Loucy (cell line): Measurements from ENCODE around the gene KCNJ5.

Experiments
- H2AFZ ChIP-seq: fragments of 200-600 bp; sonication (generic); 2 replicates; pipeline ENCODE4 v1.6.0; 2016; ENCODE audit warnings: antibody characterized with exemption, mild to moderate bottlenecking, low read length, moderate library complexity
- H3F3A ChIP-seq: fragments of 200-600 bp; 2 replicates; pipeline ENCODE4 v1.6.0; 2016; ENCODE audit warnings: antibody characterized with exemption, low read depth, mild to moderate bottlenecking
- H3K27me3 ChIP-seq: fragments of 200-600 bp; sonication (generic); 2 replicates; pipeline ENCODE4 v1.6.1; 2014; ENCODE audit warnings: low read length, mild to moderate bottlenecking; ENCODE audit not compliant: insufficient read depth, poor library complexity, severe bottlenecking
- H3K36me3 ChIP-seq: fragments of 200-600 bp; sonication (generic); 2 replicates; pipeline ENCODE4 v1.6.1; 2016; ENCODE audit warnings: low read length; ENCODE audit not compliant: insufficient read depth
- H3K4me1 ChIP-seq: fragments of 200-600 bp; sonication (generic); 2 replicates; pipeline ENCODE4 v1.5.1; 2014; ENCODE audit warnings: low read length, mild to moderate bottlenecking; ENCODE audit not compliant: insufficient read depth, poor library complexity, severe bottlenecking
- H3K4me2 ChIP-seq: fragments of 200-600 bp; sonication (generic); 2 replicates; pipeline ENCODE4 v1.6.0; 2014; ENCODE audit warnings: antibody characterized with exemption, low read length, low read depth, mild to moderate bottlenecking; ENCODE audit not compliant: poor library complexity, severe bottlenecking
- H3K4me3 ChIP-seq: fragments of 200-600 bp; sonication (generic); 2 replicates; pipeline ENCODE4 v1.5.1; 2014; ENCODE audit warnings: low read length, mild to moderate bottlenecking, mixed read lengths; ENCODE audit not compliant: poor library complexity, severe bottlenecking
- H3K79me2 ChIP-seq: fragments of 200-600 bp; sonication (generic); 2 replicates; pipeline ENCODE4 v1.6.1; 2014; ENCODE audit warnings: low read length; ENCODE audit not compliant: insufficient read depth
- H3K9ac ChIP-seq: fragments of 200-600 bp; sonication (generic); 2 replicates; pipeline ENCODE4 v1.6.0; 2014; ENCODE audit warnings: mild to moderate bottlenecking, low read depth, low read length, moderate library complexity; ENCODE audit not compliant: poor library complexity, severe bottlenecking
- H3K9me2 ChIP-seq: fragments of 200-600 bp; sonication (generic); replicated peaks from 2 replicates; pipeline ENCODE4 v1.6.1; 2016; ENCODE audit warnings: low read depth, low read length, mixed read lengths
- H3K9me3 ChIP-seq: fragments of 200-600 bp; sonication (generic); 2 replicates; pipeline ENCODE4 v1.6.1; 2014; ENCODE audit warnings: mild to moderate bottlenecking, antibody characterized with exemption, low read length, low read depth; ENCODE audit not compliant: insufficient read depth
- H4K20me1 ChIP-seq: fragments of 200-600 bp; sonication (generic); 2 replicates; pipeline ENCODE4 v1.6.0; 2014; ENCODE audit warnings: antibody characterized with exemption, low read length, mild to moderate bottlenecking; ENCODE audit not compliant: insufficient read depth, poor library complexity, severe bottlenecking
- CTCF ChIP-seq: fragments of 200-600 bp; sonication (generic); conservative IDR thresholded peaks from 2 replicates; pipeline ENCODE4 v1.5.1; 2014; ENCODE audit warnings: mild to moderate bottlenecking, antibody characterized with exemption, low read length
- EZH2phosphoT487 ChIP-seq: fragments of 200-600 bp; IDR thresholded peaks from 2 replicates; pipeline ENCODE4 v1.6.1; 2018; ENCODE audit warnings: antibody characterized with exemption, mild to moderate bottlenecking, moderate library complexity, borderline replicate concordance

The KCNJ5 gene

GRCh38 chr11:128914216-128915148 lies 23.3 kb downstream of the KCNJ5 start:
- Histone ChIP-seq H3K9me2 (no peaks in the 10 kb centered on the region), H2AFZ (no peak overlapping the region), H3K27me3 (no peaks in the 10 kb centered on the region), H3K79me2 (no peaks in the 10 kb centered on the region), H3F3A (no peaks in the 10 kb centered on the region), H3K4me1 (peaks cover 5% of the 10 kb centered on the region), H3K4me3 (no peak overlapping the region), H4K20me1 (no peaks in the 10 kb centered on the region), H3K4me2 (no peak overlapping the region), H3K9me3 (no peaks in the 10 kb centered on the region), H3K36me3 (no peaks in the 10 kb centered on the region), H3K9ac (no peak overlapping the region)
- no peak for TF ChIP-seq EZH2phosphoT487
- no peak for TF ChIP-seq CTCF

- H3K4me1 ChIP-seq = peaks cover 5% of the 10 kb centered on the region
- no peak overlapping the region for H2AFZ ChIP-seq
- H3K4me3 ChIP-seq = no peak overlapping the region
- H3K9me2 ChIP-seq = no peaks in the 10 kb centered on the region
- H3K9me3 ChIP-seq = no peaks in the 10 kb centered on the region
- no peaks in the 10 kb centered on the region for H3F3A ChIP-seq
- no peaks in the 10 kb centered on the region for H3K36me3 ChIP-seq
- no peaks in the 10 kb centered on the region for H4K20me1 ChIP-seq
- H3K9ac ChIP-seq = no peak overlapping the region
- H3K27me3 ChIP-seq = no peaks in the 10 kb centered on the region
- H3K79me2 ChIP-seq = no peaks in the 10 kb centered on the region
- H3K4me2 ChIP-seq = no peak overlapping the region
- TF ChIP-seq CTCF = no peak
- no peak for TF ChIP-seq EZH2phosphoT487
Measured at GRCh38 chr11:128915149-128915521, 24.0 kb downstream of the KCNJ5 start.

- Histone ChIP-seq H3K4me2 (no peak overlapping the region), H2AFZ (no peak overlapping the region), H4K20me1 (no peaks in the 10 kb centered on the region), H3K36me3 (no peaks in the 10 kb centered on the region), H3K4me1 (peaks cover 5% of the 10 kb centered on the region), H3K9me2 (no peaks in the 10 kb centered on the region), H3F3A (no peaks in the 10 kb centered on the region), H3K79me2 (no peaks in the 10 kb centered on the region), H3K9ac (no peak overlapping the region), H3K9me3 (no peaks in the 10 kb centered on the region), H3K27me3 (no peaks in the 10 kb centered on the region), H3K4me3 (no peak overlapping the region)
- TF ChIP-seq EZH2phosphoT487 (no peak), CTCF (no peak)
Measured at GRCh38 chr11:128916037-128916572, 24.9 kb downstream of the KCNJ5 start.
